ENCODE results near the gene DNTT. TPM values are rescaled to one million over a fixed set of nuclear protein-coding genes. Genes with fewer than 3 reads are reported as not detected.

The DNTT gene
- total and polyA plus RNA-seq, 2 experiments from 2014 or later, result not detected

DNA sequence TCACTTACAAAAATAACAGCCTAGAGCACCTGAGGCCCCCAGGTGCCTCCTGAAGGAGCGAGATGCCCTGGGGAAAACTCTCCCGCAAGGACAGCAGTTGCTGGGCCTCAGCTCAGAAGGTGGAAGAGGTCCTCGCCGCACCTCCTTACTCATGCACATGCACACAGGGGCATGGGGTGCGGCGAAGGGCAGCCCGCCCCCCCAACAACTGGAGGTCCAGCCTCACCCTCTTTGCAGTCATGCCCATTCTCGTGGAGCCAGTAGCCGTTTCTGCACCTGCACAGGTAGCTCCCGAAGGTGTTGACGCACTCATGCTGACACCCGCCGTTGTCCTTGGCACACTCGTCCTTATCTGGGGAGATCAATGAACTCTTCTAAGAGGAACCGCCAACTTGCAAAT is 74.5 kb downstream of the DNTT start:
- no peaks in the 10 kb centered on the region for H3K79me2 ChIP-seq (replicated peaks; ENCODE audit: insufficient read depth)
- Mint-ChIP-seq H3K9me3 (no peaks in the 10 kb centered on the region), H3K4me1 (peaks cover 15% of the 10 kb centered on the region), H3K27ac (no peak overlapping the region), H3K27me3 (ENCODE audit: insufficient read depth, low read depth, poor library complexity) (peaks cover 12% of the 10 kb centered on the region), H3K4me3 (no peak overlapping the region), H3K36me3 (ENCODE audit: low read depth) (no peaks in the 10 kb centered on the region)
- no peak overlapping the region for H3K27ac ChIP-seq (ENCODE audit: low read depth)
- H3K9me2 ChIP-seq (ENCODE audit: insufficient read depth), result no peaks in the 10 kb centered on the region
- no peak for TF ChIP-seq ETS1 (IDR thresholded peaks at IDR 0.05)
- no peak for TF ChIP-seq EZH2phosphoT487 (IDR thresholded peaks at IDR 0.05; ENCODE audit: unreplicated experiment)
- TF ChIP-seq, protein P1, sequence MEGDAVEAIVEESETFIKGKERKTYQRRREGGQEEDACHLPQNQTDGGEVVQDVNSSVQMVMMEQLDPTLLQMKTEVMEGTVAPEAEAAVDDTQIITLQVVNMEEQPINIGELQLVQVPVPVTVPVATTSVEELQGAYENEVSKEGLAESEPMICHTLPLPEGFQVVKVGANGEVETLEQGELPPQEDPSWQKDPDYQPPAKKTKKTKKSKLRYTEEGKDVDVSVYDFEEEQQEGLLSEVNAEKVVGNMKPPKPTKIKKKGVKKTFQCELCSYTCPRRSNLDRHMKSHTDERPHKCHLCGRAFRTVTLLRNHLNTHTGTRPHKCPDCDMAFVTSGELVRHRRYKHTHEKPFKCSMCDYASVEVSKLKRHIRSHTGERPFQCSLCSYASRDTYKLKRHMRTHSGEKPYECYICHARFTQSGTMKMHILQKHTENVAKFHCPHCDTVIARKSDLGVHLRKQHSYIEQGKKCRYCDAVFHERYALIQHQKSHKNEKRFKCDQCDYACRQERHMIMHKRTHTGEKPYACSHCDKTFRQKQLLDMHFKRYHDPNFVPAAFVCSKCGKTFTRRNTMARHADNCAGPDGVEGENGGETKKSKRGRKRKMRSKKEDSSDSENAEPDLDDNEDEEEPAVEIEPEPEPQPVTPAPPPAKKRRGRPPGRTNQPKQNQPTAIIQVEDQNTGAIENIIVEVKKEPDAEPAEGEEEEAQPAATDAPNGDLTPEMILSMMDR (conservative IDR thresholded peaks at IDR 0.05; ENCODE audit: low read depth in 2 of 2), result no peak
- no peak for TF ChIP-seq ZNF114 (CRISPR knock-in tag; IDR thresholded peaks at IDR 0.05)
- no peak for TF ChIP-seq EZH2 (IDR thresholded peaks at IDR 0.05; ENCODE audit: low read depth, unreplicated experiment)
- TF ChIP-seq STAT1 (IDR thresholded peaks at IDR 0.05; ENCODE audit: unreplicated experiment), result no peak
- TF ChIP-seq JUNB (IDR thresholded peaks at IDR 0.05; ENCODE audit: unreplicated experiment), result no peak
- no peak for TF ChIP-seq CREB1 (CRISPR knock-in tag; IDR thresholded peaks at IDR 0.05; ENCODE audit: low read depth)
- no peak overlapping the region for H2AFZ ChIP-seq
- no peak overlapping the region for H3K4me2 ChIP-seq
- DNase-seq (ENCODE audit: low spot score), result no peak
- no peaks in the 10 kb centered on the region for H3K36me3 ChIP-seq (ENCODE audit: insufficient read depth)
- no peak for ATAC-seq
- no peaks in the 10 kb centered on the region for H3F3A ChIP-seq (replicated peaks; ENCODE audit: low read depth)
- H3K4me3 ChIP-seq, result no peak overlapping the region
- no peaks in the 10 kb centered on the region for H4K20me1 ChIP-seq (replicated peaks; ENCODE audit: insufficient read depth)
- H3K4me1 ChIP-seq (ENCODE audit: insufficient read depth), result peaks cover 6% of the 10 kb centered on the region; the same call in 1 of the 2 replicates
- H3K27me3 ChIP-seq (ENCODE audit: insufficient read depth), result peaks cover 11% of the 10 kb centered on the region

- Histone ChIP-seq H3K27ac (ENCODE audit: low read depth) (no peak overlapping the region), H3K36me3 (ENCODE audit: insufficient read depth) (no peaks in the 10 kb centered on the region), H3K27me3 (ENCODE audit: insufficient read depth) (peaks cover 2% of the 10 kb centered on the region; the same call in 1 of the 2 replicates), H3K4me1 (ENCODE audit: insufficient read depth) (no peaks in the 10 kb centered on the region; the same call in 1 of the 2 replicates), H2AFZ (no peak overlapping the region; the same call in 1 of the 2 replicates), H3K9me2 (ENCODE audit: insufficient read depth) (no peaks in the 10 kb centered on the region), H3K4me2 (no peak overlapping the region), H3F3A (replicated peaks; ENCODE audit: low read depth) (no peaks in the 10 kb centered on the region), H3K4me3 (no peak overlapping the region), H4K20me1 (replicated peaks; ENCODE audit: insufficient read depth) (no peaks in the 10 kb centered on the region), H3K79me2 (replicated peaks; ENCODE audit: insufficient read depth) (no peaks in the 10 kb centered on the region)
- H3K4me3 Mint-ChIP-seq, result no peak overlapping the region
- H3K9me3 Mint-ChIP-seq, result no peaks in the 10 kb centered on the region
- no peaks in the 10 kb centered on the region for H3K36me3 Mint-ChIP-seq (ENCODE audit: low read depth)
- peaks cover 3% of the 10 kb centered on the region for H3K27me3 Mint-ChIP-seq (ENCODE audit: insufficient read depth, low read depth, poor library complexity)
- TF ChIP-seq JUNB (IDR thresholded peaks at IDR 0.05; ENCODE audit: unreplicated experiment) (no peak), STAT1 (IDR thresholded peaks at IDR 0.05; ENCODE audit: unreplicated experiment) (no peak), ZNF331 (CRISPR knock-in tag; IDR thresholded peaks at IDR 0.05; ENCODE audit: low read depth) (no peak), NANOG (IDR thresholded peaks at IDR 0.05; ENCODE audit: borderline replicate concordance) (no peak), ZNF114 (CRISPR knock-in tag; IDR thresholded peaks at IDR 0.05) (no peak)
- DNase-seq (ENCODE audit: low spot score) (no peak), ATAC-seq (no peak)
- peaks cover 13% of the 10 kb centered on the region for H3K4me1 Mint-ChIP-seq
- no peak overlapping the region for H3K27ac Mint-ChIP-seq
Observed at GRCh38 chr10:96379758-96380157, 75.5 kb downstream of the DNTT start.

All from GM23338 (cell line).